ENCODE measurements around the gene MBLAC2.

MBLAC2 gene

GRCh38 chr5:90437663-90438062, 36.9 kb downstream of the MBLAC2 start:
- DNase-seq (ENCODE audit: low spot score): no peak
- in situ Hi-C loops (cut with MboI; ENCODE audit: low pct_unique_long_range_greater_than_20kb, low sequenced_read_pairs, unreplicated experiment): no loop called here
- TF ChIP-seq CTCF (IDR thresholded peaks at IDR 0.05; ENCODE audit: extremely low read depth, insufficient read depth, missing control alignments): no peak

- TF ChIP-seq CTCF (IDR thresholded peaks at IDR 0.05; ENCODE audit: extremely low read depth, insufficient read depth, missing control alignments): peak; percentile 79
- no peak for DNase-seq (ENCODE audit: low spot score)
- in situ Hi-C loops (cut with MboI; ENCODE audit: low pct_unique_long_range_greater_than_20kb, low sequenced_read_pairs, unreplicated experiment): no loop called here
Measured at GRCh38 chr5:90434116-90434714, 40.4 kb downstream of the MBLAC2 start.

- in situ Hi-C loops (cut with MboI; ENCODE audit: low pct_unique_long_range_greater_than_20kb, low sequenced_read_pairs, unreplicated experiment): no loop called here
- TF ChIP-seq CTCF (IDR thresholded peaks at IDR 0.05; ENCODE audit: extremely low read depth, insufficient read depth, missing control alignments): no peak
- DNase-seq (ENCODE audit: low spot score): no peak
Measured at GRCh38 chr5:90424245-90424644, 50.3 kb downstream of the MBLAC2 start.

GRCh38 chr5:90421136-90421535, 53.4 kb downstream of the MBLAC2 start:
- DNase-seq (ENCODE audit: low spot score): no peak
- TF ChIP-seq CTCF (IDR thresholded peaks at IDR 0.05; ENCODE audit: extremely low read depth, insufficient read depth, missing control alignments): no peak
- in situ Hi-C loops (cut with MboI; ENCODE audit: low pct_unique_long_range_greater_than_20kb, low sequenced_read_pairs, unreplicated experiment): no loop called here

GRCh38 chr5:90418214-90418613, 56.4 kb downstream of the MBLAC2 start:
- in situ Hi-C loops (cut with MboI; ENCODE audit: low pct_unique_long_range_greater_than_20kb, low sequenced_read_pairs, unreplicated experiment): no loop called here
- TF ChIP-seq CTCF (IDR thresholded peaks at IDR 0.05; ENCODE audit: extremely low read depth, insufficient read depth, missing control alignments): no peak
- DNase-seq (ENCODE audit: low spot score): no peak

GRCh38 chr5:90410178-90410762, 64.3 kb downstream of the MBLAC2 start:
- no peak for TF ChIP-seq CTCF (IDR thresholded peaks at IDR 0.05; ENCODE audit: extremely low read depth, insufficient read depth, missing control alignments)
- DNase-seq (ENCODE audit: low spot score): no peak
- in situ Hi-C loops (cut with MboI; ENCODE audit: low pct_unique_long_range_greater_than_20kb, low sequenced_read_pairs, unreplicated experiment): no loop called here
